Fibroblast of lung (primary cell): ENCODE measurements around the gene SLC2A4RG.

Experiments
- EZH2 ChIP-seq: IDR thresholded peaks from 2 replicates; pipeline ENCODE4 v1.5.1; 2012; ENCODE audit warnings: low read length, control low read depth, mild to moderate bottlenecking; ENCODE audit errors: missing control alignments
- TF ChIP-seq, protein P1 (sequence below), 2 donors: IDR thresholded peaks in 1 of 2; conservative IDR thresholded peaks in 1 of 2; 1 replicate in 1 of 2; 2 replicates in 1 of 2; pipeline ENCODE4 v1.5.1; 2011 to 2012; ENCODE audit warnings: low read length in 2 of 2, control low read depth in 1 of 2, inconsistent platforms in 1 of 2, low read depth in 1 of 2, mild to moderate bottlenecking in 1 of 2

DNA sequence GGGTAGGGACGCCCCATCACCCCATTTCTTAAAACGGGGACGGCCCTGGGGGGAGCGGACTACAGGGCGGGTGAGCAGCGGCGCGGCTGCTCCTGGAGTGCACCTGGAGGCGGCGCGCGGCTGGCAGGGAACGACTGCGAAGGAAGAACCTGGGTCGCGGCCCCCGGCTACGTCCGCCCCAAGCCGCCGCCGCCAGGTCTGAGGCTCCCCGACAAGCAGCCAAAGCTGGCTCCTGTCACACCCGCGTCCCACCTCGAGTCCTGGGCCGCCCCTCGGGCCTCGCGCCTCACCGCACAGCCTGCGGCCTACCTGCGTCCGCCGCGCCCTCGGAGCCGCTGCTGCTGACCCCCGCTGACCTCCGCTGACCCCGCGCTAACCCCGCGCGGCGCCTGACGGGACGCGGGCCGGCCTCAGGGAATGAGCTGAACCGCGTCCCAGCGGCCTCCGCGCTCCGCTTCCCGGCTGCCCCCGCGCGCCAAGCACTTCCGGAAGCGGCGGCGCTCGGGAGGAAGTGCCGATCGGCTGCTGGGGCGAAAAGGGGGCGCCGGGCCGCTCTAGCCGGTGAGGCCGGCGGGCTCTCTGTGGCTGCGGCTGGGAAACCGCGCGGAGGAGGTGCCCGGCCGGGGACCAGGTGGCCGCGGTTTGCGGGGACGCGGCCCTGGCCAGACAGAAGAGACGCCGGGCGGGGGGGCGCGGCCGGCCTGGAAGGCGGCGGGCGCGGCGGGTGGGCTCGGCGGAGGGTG is 31.8 kb upstream of the SLC2A4RG start, which contains the start of the genes ARFRP1 and ZGPAT:
- TF ChIP-seq, protein P1, sequence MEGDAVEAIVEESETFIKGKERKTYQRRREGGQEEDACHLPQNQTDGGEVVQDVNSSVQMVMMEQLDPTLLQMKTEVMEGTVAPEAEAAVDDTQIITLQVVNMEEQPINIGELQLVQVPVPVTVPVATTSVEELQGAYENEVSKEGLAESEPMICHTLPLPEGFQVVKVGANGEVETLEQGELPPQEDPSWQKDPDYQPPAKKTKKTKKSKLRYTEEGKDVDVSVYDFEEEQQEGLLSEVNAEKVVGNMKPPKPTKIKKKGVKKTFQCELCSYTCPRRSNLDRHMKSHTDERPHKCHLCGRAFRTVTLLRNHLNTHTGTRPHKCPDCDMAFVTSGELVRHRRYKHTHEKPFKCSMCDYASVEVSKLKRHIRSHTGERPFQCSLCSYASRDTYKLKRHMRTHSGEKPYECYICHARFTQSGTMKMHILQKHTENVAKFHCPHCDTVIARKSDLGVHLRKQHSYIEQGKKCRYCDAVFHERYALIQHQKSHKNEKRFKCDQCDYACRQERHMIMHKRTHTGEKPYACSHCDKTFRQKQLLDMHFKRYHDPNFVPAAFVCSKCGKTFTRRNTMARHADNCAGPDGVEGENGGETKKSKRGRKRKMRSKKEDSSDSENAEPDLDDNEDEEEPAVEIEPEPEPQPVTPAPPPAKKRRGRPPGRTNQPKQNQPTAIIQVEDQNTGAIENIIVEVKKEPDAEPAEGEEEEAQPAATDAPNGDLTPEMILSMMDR (conservative IDR thresholded peaks at IDR 0.05 in 1 of 2, IDR thresholded peaks at IDR 0.05 in 1 of 2; ENCODE audit: low read depth in 1 of 2, low read length in 2 of 2), result no peak
- no peak for TF ChIP-seq EZH2
